GM12872 (cell line): ENCODE measurements around the gene BDKRB1.

Source experiments
- CTCF ChIP-seq: IDR thresholded peaks from 3 replicates; pipeline ENCODE4 v1.5.1; 2011; ENCODE audit warnings: low read depth, mild to moderate bottlenecking, low read length, moderate library complexity; ENCODE audit not compliant: insufficient read depth

Gene BDKRB1

GRCh38 chr14:96214793-96215192 is 41.2 kb upstream of the BDKRB1 start:
- no peak for TF ChIP-seq CTCF

DNA sequence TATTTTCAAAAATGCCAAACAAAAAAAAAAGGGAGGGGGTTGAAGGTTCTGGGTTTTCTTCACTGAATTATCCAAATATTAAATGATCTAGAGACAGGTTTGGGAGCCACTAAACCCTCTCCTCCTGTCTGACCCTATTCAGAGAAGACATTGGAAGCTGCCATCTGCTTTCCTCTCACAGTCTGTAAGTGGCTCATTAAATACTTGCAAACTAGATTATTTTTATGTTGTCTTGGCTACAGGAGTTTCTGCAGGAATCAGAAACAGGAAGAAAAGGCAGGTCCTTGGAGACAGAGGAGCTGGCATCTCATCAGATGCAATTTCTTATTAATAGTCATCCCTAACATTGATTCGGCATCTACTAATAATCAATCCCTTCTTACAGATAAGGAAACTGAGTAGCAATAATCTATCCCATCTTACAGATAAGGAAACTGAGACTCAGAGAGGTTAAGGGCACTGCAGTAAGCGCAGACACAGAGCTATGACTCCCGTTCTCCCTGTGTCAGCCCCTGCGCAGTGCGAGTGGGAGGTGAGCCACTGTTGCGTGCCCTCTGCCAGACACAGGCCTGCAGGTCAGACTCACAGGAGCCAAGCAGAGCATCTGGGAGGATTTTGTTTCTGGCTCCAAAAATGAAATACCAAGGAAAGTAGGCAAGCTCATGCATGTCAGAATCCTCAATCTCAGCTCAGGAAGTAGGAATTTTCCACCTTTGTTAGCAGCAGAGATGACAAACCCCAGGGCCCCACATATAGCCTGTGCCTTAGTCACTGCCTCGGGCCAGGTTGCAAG is 40.4 kb upstream of the BDKRB1 start:
- TF ChIP-seq CTCF, result no peak

DNA sequence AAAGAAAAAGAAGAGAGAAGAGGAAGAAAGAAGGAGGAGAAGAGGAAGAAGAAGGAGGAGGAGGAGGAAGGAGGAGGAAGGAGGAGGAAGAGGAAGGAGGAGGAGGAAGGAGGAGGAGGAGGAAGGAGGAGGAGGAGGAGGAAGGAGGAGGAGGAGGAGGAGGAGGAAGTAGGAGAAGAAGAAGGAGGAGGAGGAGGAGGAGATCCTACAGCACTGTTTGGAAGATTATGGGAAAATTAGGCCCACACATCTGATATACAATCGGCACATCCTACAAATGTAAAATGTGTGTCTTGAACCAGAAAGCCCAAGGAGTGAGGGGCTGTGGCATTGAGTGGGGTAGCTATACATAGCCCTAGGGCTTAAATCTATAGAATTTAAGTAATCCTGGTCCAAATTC is 39.4 kb upstream of the BDKRB1 start:
- no peak for TF ChIP-seq CTCF

DNA sequence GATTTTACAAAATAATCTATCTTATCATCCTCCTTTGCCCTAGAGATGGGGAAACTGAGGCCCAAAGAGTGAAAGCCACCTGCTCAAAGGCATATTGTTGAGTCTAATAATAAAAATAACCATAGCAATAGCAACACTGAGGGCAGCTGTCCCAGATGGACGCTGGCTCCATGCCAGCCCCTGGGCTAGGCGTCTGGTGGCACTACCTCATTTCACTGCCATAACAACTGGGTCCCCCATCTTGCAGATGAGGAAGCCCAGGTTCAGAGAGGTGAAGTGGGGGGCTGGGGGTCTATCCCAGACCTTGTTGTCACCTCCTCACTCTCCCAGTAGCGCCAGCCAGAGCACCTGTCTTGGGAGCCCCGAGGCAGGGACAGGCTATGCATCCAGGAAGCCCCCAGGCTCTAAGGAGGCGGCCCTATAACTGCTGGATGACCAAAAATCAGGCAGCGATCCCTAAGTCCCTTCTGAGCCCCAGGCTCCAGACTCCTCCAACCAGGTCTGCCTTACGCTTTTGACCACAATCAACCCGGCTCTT is 38.6 kb upstream of the BDKRB1 start:
- no peak for TF ChIP-seq CTCF

GRCh38 chr14:96221109-96221650 is 34.8 kb upstream of the BDKRB1 start:
- no peak for TF ChIP-seq CTCF

DNA sequence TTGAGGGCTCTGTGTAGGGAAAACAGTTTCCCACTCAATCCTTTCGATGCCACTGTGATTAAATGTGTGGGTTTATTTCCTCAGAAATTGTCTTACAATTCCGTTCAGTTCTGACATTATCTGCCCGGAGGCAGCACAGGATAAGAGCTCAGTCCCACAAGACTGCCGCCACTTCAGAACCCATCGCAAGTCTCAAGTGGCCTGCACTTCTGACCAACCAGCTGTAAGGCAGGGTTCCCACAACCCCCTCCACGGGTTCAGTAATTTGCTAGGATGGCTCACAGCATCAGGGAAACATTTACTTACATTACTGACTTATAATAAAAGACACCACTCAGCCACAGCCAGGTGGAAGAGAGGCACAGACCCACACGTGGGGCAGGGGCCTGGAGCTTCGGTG is 34.2 kb upstream of the BDKRB1 start:
- TF ChIP-seq CTCF, result no peak

- TF ChIP-seq CTCF, result no peak
These were observed 31.4 kb upstream of the BDKRB1 start for GRCh38 chr14:96224480-96225096.
